ENCODE results near the gene TTC39A. TPM values are rescaled to one million over a fixed set of nuclear protein-coding genes. Genes with fewer than 3 reads are reported as not detected.
"Not testable (repeated sequence)": the region's sequence is repeated elsewhere in the genome, so short reads cannot be mapped to it uniquely, and the experiment has no call there.

Gene TTC39A
- total RNA-seq, 1 donor: 0.43 TPM

- DNase-seq (ENCODE audit: low read depth): no peak
- no peak for TF ChIP-seq CTCF (IDR thresholded peaks at IDR 0.05; ENCODE audit: insufficient read depth, low read depth, low read length)
- H3K4me3 ChIP-seq (ENCODE audit: low read depth, low read length): no peak overlapping the region
These were observed 1.4 kb downstream of the TTC39A start for GRCh38 chr1:51328926-51329325.

GRCh38 chr1:51328279-51328678 is 2.1 kb downstream of the TTC39A start:
- DNase-seq (ENCODE audit: low read depth): no peak
- no peak overlapping the region for H3K4me3 ChIP-seq (ENCODE audit: low read depth, low read length)
- TF ChIP-seq CTCF (IDR thresholded peaks at IDR 0.05; ENCODE audit: insufficient read depth, low read depth, low read length): no peak

- TF ChIP-seq CTCF (IDR thresholded peaks at IDR 0.05; ENCODE audit: insufficient read depth, low read depth, low read length): no peak
- no peak overlapping the region for H3K4me3 ChIP-seq (ENCODE audit: low read depth, low read length)
- DNase-seq (ENCODE audit: low read depth): no peak
These were observed 3.0 kb downstream of the TTC39A start for GRCh38 chr1:51327386-51327785.

- TF ChIP-seq CTCF (IDR thresholded peaks at IDR 0.05; ENCODE audit: insufficient read depth, low read depth, low read length): no peak
- H3K4me3 ChIP-seq (ENCODE audit: low read depth, low read length): no peak overlapping the region
- DNase-seq (ENCODE audit: low read depth): no peak
These were observed 3.5 kb downstream of the TTC39A start for GRCh38 chr1:51326839-51327238.

- TF ChIP-seq CTCF (IDR thresholded peaks at IDR 0.05; ENCODE audit: insufficient read depth, low read depth, low read length): no peak
- H3K4me3 ChIP-seq (ENCODE audit: low read depth, low read length): no peak overlapping the region
- DNase-seq (ENCODE audit: low read depth): no peak
These were observed 4.2 kb downstream of the TTC39A start for GRCh38 chr1:51325878-51326755.

GRCh38 chr1:51325391-51325790 is 5.0 kb downstream of the TTC39A start:
- TF ChIP-seq CTCF (IDR thresholded peaks at IDR 0.05; ENCODE audit: insufficient read depth, low read depth, low read length): no peak
- no peak for DNase-seq (ENCODE audit: low read depth)
- H3K4me3 ChIP-seq (ENCODE audit: low read depth, low read length): no peak overlapping the region

GRCh38 chr1:51325011-51325385 is 5.4 kb downstream of the TTC39A start:
- not testable (repeated sequence) for DNase-seq (ENCODE audit: low read depth); H3K4me3 ChIP-seq (ENCODE audit: low read depth, low read length)

Data from fibroblast of villous mesenchyme (primary cell).